RWPE2 (cell line): ENCODE data around the gene TSHZ2.

Experiments
- ATAC-seq: fragments of 200-7000 bp; cut with Tn5 transposase; 3 replicates; pipeline ENCODE4 v1.9.1; 2021; ENCODE audit warnings: low read depth
- DNase-seq: peaks from one replicate; pipeline ENCODE4 v3.0.0-alpha.2; 2020; ENCODE audit warnings: low spot score
- H3K27ac ChIP-seq: fragments of 450-650 bp; 2 replicates; pipeline ENCODE4 v1.5.1; 2017; ENCODE audit warnings: mild to moderate bottlenecking; ENCODE audit not compliant: poor library complexity, severe bottlenecking
- H3K27me3 ChIP-seq: fragments of 250-450 bp; sonication (Bioruptor Pico); 2 replicates; pipeline ENCODE4 v1.5.1; 2021; ENCODE audit warnings: mild to moderate bottlenecking, moderate library complexity; ENCODE audit not compliant: insufficient read depth, poor library complexity, severe bottlenecking
- H3K36me3 ChIP-seq: fragments of 250-450 bp; sonication (Bioruptor Pico); 2 replicates; pipeline ENCODE4 v1.5.1; 2020; ENCODE audit warnings: low read depth, mild to moderate bottlenecking, moderate library complexity
- H3K4me1 ChIP-seq: fragments of 250-450 bp; sonication (Bioruptor Pico); 2 replicates; pipeline ENCODE4 v1.5.1; 2021; ENCODE audit warnings: mild to moderate bottlenecking, moderate library complexity; ENCODE audit not compliant: insufficient read depth, poor library complexity, severe bottlenecking
- H3K4me3 ChIP-seq: fragments of 250-450 bp; sonication (Bioruptor Pico); 2 replicates; pipeline ENCODE4 v1.5.1; 2021; ENCODE audit warnings: mild to moderate bottlenecking, moderate library complexity; ENCODE audit not compliant: severe bottlenecking
- H3K9me3 ChIP-seq: fragments of 250-450 bp; sonication (Bioruptor Pico); 2 replicates; pipeline ENCODE4 v1.5.1; 2021; ENCODE audit warnings: mild to moderate bottlenecking, moderate library complexity; ENCODE audit not compliant: severe bottlenecking
- CTCF ChIP-seq: fragments of 450-650 bp; IDR thresholded peaks from one replicate; pipeline ENCODE4 v1.5.1; 2017; ENCODE audit warnings: mild to moderate bottlenecking, moderate library complexity; ENCODE audit not compliant: poor library complexity, severe bottlenecking

Gene TSHZ2

GRCh38 chr20:52948491-52948890 lies 23.7 kb upstream of the TSHZ2 start:
- DNase-seq = no peak
- Histone ChIP-seq H3K27me3 (no peaks in the 10 kb centered on the region), H3K9me3 (no peaks in the 10 kb centered on the region), H3K4me3 (no peak overlapping the region), H3K4me1 (peaks cover 28% of the 10 kb centered on the region), H3K27ac (no peak overlapping the region), H3K36me3 (no peaks in the 10 kb centered on the region)
- TF ChIP-seq CTCF = no peak
- ATAC-seq = no peak

- TF ChIP-seq CTCF = no peak
- ATAC-seq = peak; percentile 68
Observed at GRCh38 chr20:52953020-52953419, 19.1 kb upstream of the TSHZ2 start.

DNA sequence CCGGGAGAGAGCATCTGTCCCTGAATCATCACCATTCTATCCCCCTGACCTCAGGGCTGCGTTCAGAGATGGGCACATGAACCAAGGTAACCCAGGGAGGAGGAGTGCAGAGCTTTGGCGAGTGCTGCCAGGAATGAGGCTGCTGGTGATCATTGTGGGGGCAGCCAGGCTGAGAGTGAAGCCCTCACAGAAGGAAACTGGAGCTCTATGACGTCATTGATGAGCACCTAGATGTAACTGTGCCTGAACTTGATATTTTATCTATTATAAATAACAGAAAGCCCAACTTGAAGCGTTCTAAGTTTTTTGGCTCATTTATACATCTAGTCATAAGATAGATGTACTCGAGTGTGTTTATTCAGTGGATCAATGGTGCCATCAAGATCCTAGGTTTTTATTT lies 17.3 kb upstream of the TSHZ2 start:
- ATAC-seq = no peak
- Histone ChIP-seq H3K9me3 (no peaks in the 10 kb centered on the region), H3K4me3 (no peak overlapping the region), H3K27ac (no peak overlapping the region), H3K4me1 (no peaks in the 10 kb centered on the region), H3K27me3 (no peaks in the 10 kb centered on the region), H3K36me3 (no peaks in the 10 kb centered on the region)
- TF ChIP-seq CTCF = no peak
- no peak for DNase-seq

More at GRCh38 chr20:52953020-52953419, 19.1 kb upstream of the TSHZ2 start:
- no peaks in the 10 kb centered on the region for H3K36me3 ChIP-seq
- no peaks in the 10 kb centered on the region for H3K27me3 ChIP-seq
- no peaks in the 10 kb centered on the region for H3K9me3 ChIP-seq
- no peaks in the 10 kb centered on the region for H3K4me1 ChIP-seq
- no peak overlapping the region for H3K27ac ChIP-seq
- DNase-seq = no peak
- H3K4me3 ChIP-seq = no peak overlapping the region

DNA sequence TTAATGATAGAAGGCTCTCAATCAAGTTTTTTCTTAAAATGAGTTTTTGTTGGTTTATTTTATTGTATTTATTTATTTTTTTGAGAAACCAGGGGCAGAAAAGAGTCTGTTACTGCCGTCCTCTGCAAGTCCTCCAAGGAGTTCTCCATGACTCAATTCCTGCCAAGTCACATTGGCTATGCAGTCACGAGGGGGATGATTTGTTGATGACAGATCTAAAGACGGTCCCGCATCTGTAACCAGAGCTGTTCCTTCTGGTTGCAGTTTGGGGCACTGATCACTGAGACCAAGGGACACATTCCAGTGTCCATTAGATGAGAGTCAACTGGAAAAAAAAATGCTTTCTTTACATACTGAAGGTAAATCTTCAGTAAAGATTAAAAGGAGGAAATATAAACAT lies 13.9 kb upstream of the TSHZ2 start:
- no peak for DNase-seq
- Histone ChIP-seq H3K27ac (no peak overlapping the region), H3K4me1 (no peaks in the 10 kb centered on the region), H3K4me3 (no peak overlapping the region), H3K9me3 (no peaks in the 10 kb centered on the region), H3K36me3 (no peaks in the 10 kb centered on the region), H3K27me3 (no peaks in the 10 kb centered on the region)
- no peak for TF ChIP-seq CTCF
- no peak for ATAC-seq

DNA sequence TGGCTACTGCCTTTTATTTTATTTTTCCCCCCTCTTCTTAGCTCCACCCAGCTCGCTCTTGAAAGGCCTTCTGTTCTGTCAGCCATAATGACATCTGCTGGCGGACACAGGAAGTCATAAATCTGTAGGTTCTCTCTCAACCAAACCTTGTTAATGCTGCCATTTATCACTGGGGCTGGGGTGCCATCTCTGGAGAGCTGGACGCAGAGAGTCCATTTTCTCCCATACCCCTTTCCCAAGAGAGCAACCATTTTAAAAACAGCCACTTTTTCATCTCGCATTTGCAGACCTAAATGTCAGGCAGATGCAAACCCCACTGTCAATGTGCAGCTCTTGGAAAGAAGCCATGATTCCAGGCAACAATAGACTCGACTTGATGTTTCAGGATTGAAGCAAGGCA lies 13.0 kb upstream of the TSHZ2 start:
- Histone ChIP-seq H3K27me3 (no peaks in the 10 kb centered on the region), H3K27ac (no peak overlapping the region), H3K4me3 (no peak overlapping the region), H3K9me3 (no peaks in the 10 kb centered on the region), H3K36me3 (no peaks in the 10 kb centered on the region), H3K4me1 (no peaks in the 10 kb centered on the region)
- ATAC-seq (peak; percentile 49; the same call in 1 of the 3 replicates), DNase-seq (no peak)
- TF ChIP-seq CTCF = peak; percentile 56
